Astrocyte (in vitro differentiated cells and primary cell): Measurements from ENCODE around the gene C1orf216. TPM values are rescaled to one million over a fixed set of nuclear protein-coding genes. Genes with fewer than 3 reads are reported as not detected.
"Not testable (repeated sequence)": the region's sequence is repeated elsewhere in the genome, so short reads cannot be mapped to it uniquely, and the experiment has no call there.

Experiments used
- DNase-seq: peaks from one replicate; pipeline ENCODE4 v3.0.0-alpha.2; 2010; ENCODE audit warnings: low read depth
- FAIRE-seq: peaks from 2 replicates; lab custom pipeline; 2011; peaks lifted over from hg19 to GRCh38; lab: Jason Lieb, UNC
- H2AFZ ChIP-seq: 2 replicates; pipeline ENCODE4 v1.6.0; 2012; ENCODE audit warnings: low read depth, low read length, inconsistent platforms
- H3K27ac ChIP-seq: 2 replicates; pipeline ENCODE4 v1.5.1; 2011; ENCODE audit warnings: low read depth, low read length, inconsistent platforms
- H3K27me3 ChIP-seq: 2 replicates; pipeline ENCODE4 v1.6.0; 2011; ENCODE audit warnings: low read length, inconsistent platforms; ENCODE audit not compliant: insufficient read depth
- H3K36me3 ChIP-seq: 2 replicates; pipeline ENCODE4 v1.5.1; 2011; ENCODE audit warnings: low read length, inconsistent platforms; ENCODE audit not compliant: insufficient read depth
- H3K4me1 ChIP-seq: 2 replicates; pipeline ENCODE4 v1.5.1; 2011; ENCODE audit warnings: low read length, inconsistent platforms; ENCODE audit not compliant: insufficient read depth
- H3K4me2 ChIP-seq: 2 replicates; pipeline ENCODE4 v1.6.0; 2012; ENCODE audit warnings: low read length, inconsistent platforms
- H3K4me3 ChIP-seq: 2 replicates; pipeline ENCODE4 v1.5.1; 2011; ENCODE audit warnings: low read depth, mild to moderate bottlenecking, low read length, inconsistent platforms; ENCODE audit not compliant: insufficient read depth
- H3K79me2 ChIP-seq: 2 replicates; pipeline ENCODE4 v1.6.0; 2012; ENCODE audit warnings: mild to moderate bottlenecking, low read length, inconsistent platforms; ENCODE audit not compliant: insufficient read depth
- H3K9ac ChIP-seq: 2 replicates; pipeline ENCODE4 v1.6.0; 2012; ENCODE audit warnings: mild to moderate bottlenecking, low read length, inconsistent platforms
- H3K9me3 ChIP-seq: 2 replicates; pipeline ENCODE4 v1.5.1; 2012; ENCODE audit warnings: low read depth, mild to moderate bottlenecking, low read length, inconsistent platforms; ENCODE audit not compliant: insufficient read depth
- H4K20me1 ChIP-seq: 2 replicates; pipeline ENCODE4 v1.6.0; 2012; ENCODE audit warnings: low read length, inconsistent platforms; ENCODE audit not compliant: insufficient read depth
- H3K27ac Mint-ChIP-seq: one replicate; pipeline ENCODE4 v1.8.0; 2021; ENCODE audit warnings: mild to moderate bottlenecking, mixed read lengths; ENCODE audit not compliant: unreplicated experiment
- H3K27me3 Mint-ChIP-seq: one replicate; pipeline ENCODE4 v1.8.0; 2021; ENCODE audit warnings: low read depth, mixed read lengths; ENCODE audit not compliant: unreplicated experiment
- H3K36me3 Mint-ChIP-seq: one replicate; pipeline ENCODE4 v1.8.0; 2021; ENCODE audit warnings: low read depth, mixed read lengths; ENCODE audit not compliant: unreplicated experiment
- H3K4me1 Mint-ChIP-seq: one replicate; pipeline ENCODE4 v1.8.0; 2021; ENCODE audit warnings: low read depth, mixed read lengths; ENCODE audit not compliant: unreplicated experiment
- H3K4me3 Mint-ChIP-seq: one replicate; pipeline ENCODE4 v1.8.0; 2021; ENCODE audit warnings: mild to moderate bottlenecking, moderate library complexity, mixed read lengths; ENCODE audit not compliant: unreplicated experiment
- H3K9me3 Mint-ChIP-seq: one replicate; pipeline ENCODE4 v1.8.0; 2021; ENCODE audit warnings: mild to moderate bottlenecking, mixed read lengths; ENCODE audit not compliant: unreplicated experiment
- CTCF ChIP-seq: IDR thresholded peaks from 2 replicates; pipeline ENCODE4 v1.5.1; 2011; ENCODE audit warnings: low read depth, mild to moderate bottlenecking, inconsistent platforms, low read length, moderate library complexity; ENCODE audit not compliant: insufficient read depth
- EZH2 ChIP-seq: IDR thresholded peaks from 2 replicates; pipeline ENCODE4 v1.6.1; 2012; ENCODE audit warnings: mild to moderate bottlenecking, low read length, inconsistent platforms; ENCODE audit not compliant: insufficient read depth
- total RNA-seq: library from RNA; stranded (reverse); gene quantifications from 2 replicates; pipeline ENCODE4 v1.2.1, GENCODE V29; 2021

The C1orf216 gene
- total RNA-seq, 1 donor from 2014 or later, result 12.5 TPM

GRCh38 chr1:35692317-35692716 is 26.4 kb downstream of the C1orf216 start:
- Histone ChIP-seq H3K9me3 (no peaks in the 10 kb centered on the region), H2AFZ (no peak overlapping the region), H4K20me1 (no peaks in the 10 kb centered on the region), H3K79me2 (no peaks in the 10 kb centered on the region), H3K36me3 (no peaks in the 10 kb centered on the region), H3K4me3 (no peak overlapping the region), H3K27ac (no peak overlapping the region), H3K9ac (no peak overlapping the region), H3K27me3 (peaks cover 11% of the 10 kb centered on the region), H3K4me2 (no peak overlapping the region), H3K4me1 (no peaks in the 10 kb centered on the region)
- no peak for TF ChIP-seq EZH2
- TF ChIP-seq CTCF, result no peak
- peaks cover 1% of the 10 kb centered on the region for H3K9me3 Mint-ChIP-seq
- DNase-seq (no peak), FAIRE-seq (no peak)
- no peaks in the 10 kb centered on the region for H3K4me1 Mint-ChIP-seq
- H3K4me3 Mint-ChIP-seq, result no peak overlapping the region
- H3K27ac Mint-ChIP-seq, result no peak overlapping the region
- H3K27me3 Mint-ChIP-seq, result peaks cover 37% of the 10 kb centered on the region
- no peaks in the 10 kb centered on the region for H3K36me3 Mint-ChIP-seq

GRCh38 chr1:35691571-35692220 is 27.0 kb downstream of the C1orf216 start:
- no peaks in the 10 kb centered on the region for H3K36me3 Mint-ChIP-seq
- Histone ChIP-seq H3K36me3 (no peaks in the 10 kb centered on the region), H3K4me3 (no peak overlapping the region), H2AFZ (no peak overlapping the region), H3K9ac (no peak overlapping the region), H3K27ac (no peak overlapping the region), H4K20me1 (no peaks in the 10 kb centered on the region), H3K27me3 (peaks cover 16% of the 10 kb centered on the region), H3K9me3 (no peaks in the 10 kb centered on the region), H3K4me2 (no peak overlapping the region), H3K79me2 (no peaks in the 10 kb centered on the region), H3K4me1 (no peaks in the 10 kb centered on the region)
- FAIRE-seq (no peak), DNase-seq (no peak)
- H3K27me3 Mint-ChIP-seq, result peaks cover 37% of the 10 kb centered on the region
- H3K4me3 Mint-ChIP-seq, result no peak overlapping the region
- peaks cover 1% of the 10 kb centered on the region for H3K9me3 Mint-ChIP-seq
- TF ChIP-seq CTCF (no peak), EZH2 (no peak)
- H3K4me1 Mint-ChIP-seq, result no peaks in the 10 kb centered on the region
- no peak overlapping the region for H3K27ac Mint-ChIP-seq

- H2AFZ ChIP-seq, result no peak overlapping the region
- FAIRE-seq (no peak), DNase-seq (no peak)
- no peaks in the 10 kb centered on the region for H4K20me1 ChIP-seq
- H3K4me3 ChIP-seq, result no peak overlapping the region
- H3K27ac ChIP-seq, result no peak overlapping the region
- H3K36me3 ChIP-seq, result no peaks in the 10 kb centered on the region
- no peaks in the 10 kb centered on the region for H3K36me3 Mint-ChIP-seq
- H3K4me1 ChIP-seq, result no peaks in the 10 kb centered on the region
- H3K9ac ChIP-seq, result no peak overlapping the region
- peaks cover 1% of the 10 kb centered on the region for H3K9me3 Mint-ChIP-seq
- H3K27me3 Mint-ChIP-seq, result peaks cover 41% of the 10 kb centered on the region
- peaks cover 17% of the 10 kb centered on the region for H3K27me3 ChIP-seq
- H3K4me3 Mint-ChIP-seq, result no peak overlapping the region
- no peaks in the 10 kb centered on the region for H3K79me2 ChIP-seq
- TF ChIP-seq CTCF (no peak), EZH2 (no peak)
- no peak overlapping the region for H3K27ac Mint-ChIP-seq
- H3K4me1 Mint-ChIP-seq, result no peaks in the 10 kb centered on the region
- no peak overlapping the region for H3K4me2 ChIP-seq
- no peaks in the 10 kb centered on the region for H3K9me3 ChIP-seq
These were observed 27.6 kb downstream of the C1orf216 start for GRCh38 chr1:35691080-35691479.

DNA sequence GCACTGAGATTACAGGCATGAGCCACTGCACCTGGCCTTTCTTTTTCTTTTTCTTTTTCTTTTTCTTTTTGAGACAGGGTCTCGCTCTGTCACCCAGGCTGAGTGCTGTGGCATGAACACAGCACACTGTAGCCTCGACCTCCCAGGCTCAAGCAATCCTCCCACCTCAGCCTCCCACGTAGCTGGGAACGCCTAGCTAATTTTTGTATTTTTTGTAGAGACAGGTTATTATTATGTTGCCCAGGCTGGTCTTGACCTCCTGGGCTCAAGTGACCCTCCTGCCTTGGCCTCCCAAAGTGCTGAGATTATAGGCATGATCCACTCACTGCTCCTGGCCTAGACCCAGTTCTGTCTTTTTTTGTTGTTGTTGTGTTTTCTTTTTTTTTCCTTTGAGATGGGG is 28.6 kb downstream of the C1orf216 start:
- H3K27me3 ChIP-seq, result peaks cover 15% of the 10 kb centered on the region
- H3K9me3 Mint-ChIP-seq, H3K4me2 ChIP-seq, H4K20me1 ChIP-seq, H3K9me3 ChIP-seq, H3K4me3 Mint-ChIP-seq, DNase-seq, H3K36me3 Mint-ChIP-seq, H3K27ac ChIP-seq, FAIRE-seq, H3K4me1 Mint-ChIP-seq, H3K4me3 ChIP-seq, H2AFZ ChIP-seq, H3K27ac Mint-ChIP-seq, H3K79me2 ChIP-seq, H3K36me3 ChIP-seq, H3K4me1 ChIP-seq, H3K9ac ChIP-seq: not testable (repeated sequence)
- H3K27me3 Mint-ChIP-seq, result peaks cover 45% of the 10 kb centered on the region
